ENCODE measurements around the gene MORF4L1. TPM values are rescaled to one million over a fixed set of nuclear protein-coding genes. Genes with fewer than 3 reads are reported as not detected.

Gene MORF4L1
- total and polyA plus RNA-seq, 11 donors: 162 to 549 (median 328) TPM

GRCh38 chr15:78928616-78929093, 56.0 kb downstream of the MORF4L1 start:
- H3K9me3 ChIP-seq: no peaks in the 10 kb centered on the region
- intact Hi-C loops (cut with DNase I): no loop called here
- H3K4me3 ChIP-seq: no peak overlapping the region
- TF ChIP-seq POLR2A (IDR thresholded peaks at IDR 0.05) (no peak), CTCF (IDR thresholded peaks at IDR 0.05) (no peak)
- peaks cover 0 to 90% (median 51%) of the 10 kb centered on the region in 9 donors for H3K36me3 ChIP-seq
- H3K27ac ChIP-seq: no peak overlapping the region
- no peaks in the 10 kb centered on the region for H3K27me3 ChIP-seq
- 89 to 94% (median 94%) methylated on average over 13 to 14 of the region's 14 CpGs for WGBS, 4 donors
- peaks cover 0 to 29% (median 8%) of the 10 kb centered on the region in 12 donors for H3K4me1 ChIP-seq
- DNase-seq: no peak
- no peak for ATAC-seq

- H3K4me3 ChIP-seq: no peak overlapping the region
- ATAC-seq (no peak), DNase-seq (no peak)
- no peak for TF ChIP-seq CTCF (IDR thresholded peaks at IDR 0.05)
- no peak for TF ChIP-seq POLR2A (IDR thresholded peaks at IDR 0.05)
- H3K9me3 ChIP-seq: no peaks in the 10 kb centered on the region
- intact Hi-C loops (cut with DNase I): no loop called here
- no peaks in the 10 kb centered on the region for H3K27me3 ChIP-seq
- peaks cover 0 to 39% (median 18%) of the 10 kb centered on the region in 12 donors for H3K4me1 ChIP-seq
- peaks cover 0 to 91% (median 43%) of the 10 kb centered on the region in 9 donors for H3K36me3 ChIP-seq
- H3K27ac ChIP-seq: no peak overlapping the region
- WGBS, 4 donors: 95 to 100% (median 96%) methylated on average over 12 to 16 of the region's 16 CpGs
These were observed 57.0 kb downstream of the MORF4L1 start for GRCh38 chr15:78929536-78930264.

GRCh38 chr15:78930577-78931388, 58.1 kb downstream of the MORF4L1 start:
- ATAC-seq (peak in 3 of 4 donors; percentile 48 to 56 (median 56)), DNase-seq (no peak)
- H3K27me3 ChIP-seq: no peaks in the 10 kb centered on the region
- 69 to 76% (median 74%) methylated on average over 11 of the region's 11 CpGs for WGBS, 4 donors
- no peaks in the 10 kb centered on the region for H3K9me3 ChIP-seq
- intact Hi-C loops (cut with DNase I): no loop called here
- H3K27ac ChIP-seq: peak overlapping the region in 3 of 12 donors; percentile 32 to 66 (median 42)
- H3K36me3 ChIP-seq: peaks cover 0 to 90% (median 39%) of the 10 kb centered on the region in 9 donors
- no peak for TF ChIP-seq CTCF (IDR thresholded peaks at IDR 0.05)
- peaks cover 0 to 48% (median 24%) of the 10 kb centered on the region in 12 donors for H3K4me1 ChIP-seq
- no peak overlapping the region for H3K4me3 ChIP-seq

Measured in heart left ventricle (tissue), 16 donors.